HepG2 (cell line): ENCODE measurements around the gene C1QTNF12. TPM values are rescaled to one million over a fixed set of nuclear protein-coding genes. Genes with fewer than 3 reads are reported as not detected.
A peak's percentile ranks its signal among the peaks of the same experiment; 100 is the strongest.

Experiments used
- ATAC-seq: fragments of 200-7000 bp; cut with Tn5 transposase; 3 replicates; pipeline ENCODE4 v1.9.1; 2020; ENCODE audit warnings: mild to moderate bottlenecking, moderate library complexity
- BruUV-seq: library from RNA; stranded (reverse); fragments of 400-500 nt; replicated peaks from 2 replicates; lab custom pipeline; 2021; lab: Mats Ljungman, UMichigan
- CTCF ChIA-PET: fragments of 300-600 bp; formaldehyde crosslinking; extraction: SDS; loops from one replicate; lab custom pipeline; 2021; ENCODE audit warnings: low total read pairs, inconsistent platforms, low intra/inter-chr PET ratio; lab: Yijun Ruan, JAX
- POLR2A ChIA-PET: fragments of 350-600 bp; sonication (Branson Sonifier 250); formaldehyde crosslinking; loops from one replicate; lab custom pipeline; 2020; ENCODE audit warnings: antibody characterized with exemption, inconsistent platforms; lab: Yijun Ruan, JAX
- DNase-seq: peaks from one replicate; pipeline ENCODE4 v3.0.0-alpha.2; 2015; ENCODE audit warnings: low spot score
- FAIRE-seq: peaks from 3 replicates; lab custom pipeline; 2011; peaks lifted over from hg19 to GRCh38; lab: Jason Lieb, UNC
- H2AFZ ChIP-seq: one replicate; pipeline ENCODE4 v1.6.1; 2011; ENCODE audit warnings: low read length, inconsistent platforms
- H3K27ac ChIP-seq: fragments of 300-600 bp; 3 replicates; pipeline ENCODE4 v1.8.0; 2011; ENCODE audit warnings: mixed run types, mild to moderate bottlenecking, mixed read lengths, low read length, inconsistent platforms; ENCODE audit not compliant: insufficient read depth; ENCODE audit errors: extremely low read length
- H3K27me3 ChIP-seq, 2 experiments: fragments of 200-600 bp in 1 of 2; 2 replicates in 1 of 2; 3 replicates in 1 of 2; pipeline versions ENCODE4 v1.6.0 to v1.8.0; 2011; ENCODE audit warnings: low read length in 2 of 2, mild to moderate bottlenecking in 2 of 2, moderate library complexity in 2 of 2, inconsistent platforms in 1 of 2; ENCODE audit not compliant: insufficient read depth in 2 of 2, control insufficient read depth in 1 of 2
- H3K36me3 ChIP-seq, 2 experiments: fragments of 200-600 bp in 1 of 2; replicated peaks in 1 of 2; 2 replicates in 1 of 2; 3 replicates in 1 of 2; pipeline versions ENCODE4 v1.5.1 to v1.8.0; 2011; ENCODE audit warnings: low read length in 2 of 2, inconsistent platforms in 1 of 2; ENCODE audit not compliant: insufficient read depth in 2 of 2, control insufficient read depth in 1 of 2
- H3K4me1 ChIP-seq: 2 replicates; pipeline ENCODE4 v1.5.1; 2012; ENCODE audit warnings: low read length, inconsistent platforms; ENCODE audit not compliant: insufficient read depth
- H3K4me2 ChIP-seq: 2 replicates; pipeline ENCODE4 v1.6.0; 2011; ENCODE audit warnings: low read depth, low read length, inconsistent platforms
- H3K4me3 ChIP-seq, 3 experiments: fragments of 200-600 bp in 1 of 3; sonication (generic), shearing (Covaris generic) in 1 of 3; replicated peaks in 1 of 3; 2 replicates each; pipeline ENCODE4 v1.5.1; 2011 to 2016; ENCODE audit warnings: low read length in 3 of 3, inconsistent platforms in 2 of 3, low read depth in 2 of 3, mild to moderate bottlenecking in 2 of 3, control low read depth in 1 of 3, mixed read lengths in 1 of 3; ENCODE audit not compliant: insufficient read depth in 1 of 3
- H3K79me2 ChIP-seq: one replicate; pipeline ENCODE4 v1.6.1; 2011; ENCODE audit warnings: low read length, inconsistent platforms; ENCODE audit not compliant: insufficient read depth
- H3K9ac ChIP-seq: 2 replicates; pipeline ENCODE4 v1.6.0; 2011; ENCODE audit warnings: mild to moderate bottlenecking, low read depth, low read length, inconsistent platforms; ENCODE audit not compliant: insufficient read depth
- H3K9me3 ChIP-seq: 2 replicates; pipeline ENCODE4 v1.5.1; 2012; ENCODE audit warnings: mild to moderate bottlenecking, low read length
- H4K20me1 ChIP-seq: 2 replicates; pipeline ENCODE4 v1.6.0; 2011; ENCODE audit warnings: inconsistent platforms, mild to moderate bottlenecking, low read length, moderate library complexity; ENCODE audit not compliant: insufficient read depth
- AGO1 ChIP-seq: fragments of 200-400 bp; formaldehyde crosslinking; IDR thresholded peaks from 2 replicates; pipeline ENCODE4 v1.6.1; 2017; ENCODE audit warnings: mild to moderate bottlenecking, low read depth, low read length, moderate library complexity; ENCODE audit not compliant: poor library complexity, severe bottlenecking
- GTF3A ChIP-seq: sonication (generic); formaldehyde crosslinking; conservative IDR thresholded peaks from 2 replicates; pipeline ENCODE4 v1.4.0; 2020; ENCODE audit warnings: mild to moderate bottlenecking, missing genetic modification reagents
- SP4 ChIP-seq: sonication (generic); formaldehyde crosslinking; IDR thresholded peaks from 2 replicates; pipeline ENCODE4 v1.8.1; 2023; ENCODE audit warnings: mild to moderate bottlenecking, missing genetic modification reagents
- ZNF329 ChIP-seq: sonication (generic); formaldehyde crosslinking; IDR thresholded peaks from 2 replicates; pipeline ENCODE4 v1.9.0; 2021; ENCODE audit warnings: low read depth, mild to moderate bottlenecking, missing genetic modification reagents
- WGBS: methylation state at CpG from one replicate; pipeline ENCODE4 v1.1.6; 2017; ENCODE audit warnings: low lambda C conversion rate; 5-methylcytosine and 5-hydroxymethylcytosine counted together
- in situ Hi-C: cut with HindIII; loops from 2 replicates; pipeline ENCODE4 v1.10.0; 2017; ENCODE audit warnings: low pct_unique_long_range_greater_than_20kb; ENCODE audit not compliant: extremely low pct_ligation_motif_present
- intact Hi-C: fragments of 100-400 bp; cut with micrococcal nuclease; formaldehyde crosslinking; loops from one replicate; pipeline ENCODE4 v1.10.0; 2022; ENCODE audit not compliant: unreplicated experiment
- polyA plus RNA-seq, 8 experiments: library from polyadenylated mRNA; depleted of rRNA in 3 of 8; stranded (reverse) in 7 of 8; unstranded in 1 of 8; fragments of >200 nt; fragmentation: Illumina TruSeq in 4 of 8; extraction: Trizol in 4 of 8; gene quantifications; 2 replicates each; pipeline versions ENCODE4 v1.2.1 to v1.2.3, GENCODE V29; 2011 to 2016; ENCODE audit warnings: low read depth in 4 of 8, missing spikeins in 1 of 8, mixed read lengths in 1 of 8; ENCODE audit not compliant: insufficient read depth in 1 of 8
- total RNA-seq, 5 experiments: library from RNA; depleted of rRNA; stranded (reverse); fragments of >200 nt; fragmentation: Illumina TruSeq; extraction: Trizol; gene quantifications; 2 replicates each; pipeline ENCODE4 v1.2.3, GENCODE V29; 2016; ENCODE audit warnings: low read depth in 1 of 5
- TF ChIP-seq, protein P1 (sequence below): sonication (generic); formaldehyde crosslinking; IDR thresholded peaks from 2 replicates; pipeline ENCODE4 v1.9.0; 2021; ENCODE audit warnings: missing genetic modification reagents, mild to moderate bottlenecking, borderline replicate concordance
- TF ChIP-seq, protein P2 (sequence below): sonication (generic); formaldehyde crosslinking; IDR thresholded peaks from 2 replicates; pipeline ENCODE4 v1.4.0; 2020; ENCODE audit warnings: missing genetic modification reagents, borderline replicate concordance
- TF ChIP-seq, protein P3 (sequence below): sonication (generic); formaldehyde crosslinking; IDR thresholded peaks from 2 replicates; pipeline ENCODE4 v1.4.0; 2020; ENCODE audit warnings: missing genetic modification reagents

C1QTNF12 gene
- total and polyA plus RNA-seq, 2 of the 13 experiments (the other 11 are each of a cell fraction or from before 2014, with no cell fraction given) = 0.18 to 0.64 TPM

DNA sequence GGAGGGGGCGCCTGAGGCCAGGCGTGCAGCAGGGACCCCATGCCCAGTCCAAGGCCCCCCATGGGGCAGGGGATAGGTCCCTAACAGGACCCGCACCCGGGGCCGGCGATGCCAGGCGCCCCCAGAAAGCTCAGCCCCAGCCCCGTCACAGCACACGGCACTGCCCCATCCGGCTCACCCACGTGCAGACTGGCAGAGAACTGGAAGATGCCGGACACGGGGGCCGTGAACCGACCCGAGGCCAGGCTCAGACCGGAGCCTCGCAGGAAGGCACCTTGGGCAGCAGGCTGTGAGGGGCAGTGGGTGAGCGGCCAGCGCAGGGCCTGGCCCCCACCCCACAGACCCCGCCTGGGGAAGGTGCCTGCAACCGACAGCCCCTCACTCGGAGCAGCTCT, 3.3 kb downstream of the C1QTNF12 start:
- Histone ChIP-seq H3K36me3 (no peaks in the 10 kb centered on the region), H3K4me1 (peaks cover 37% of the 10 kb centered on the region), H3K4me3 (no peak overlapping the region), H3K27ac (no peak overlapping the region), H3K9ac (no peak overlapping the region), H3K9me3 (no peaks in the 10 kb centered on the region), H3K79me2 (no peaks in the 10 kb centered on the region), H4K20me1 (no peaks in the 10 kb centered on the region), H3K4me2 (no peak overlapping the region), H2AFZ (no peak overlapping the region), H3K27me3 (no peaks in the 10 kb centered on the region)
- CTCF ChIA-PET = no interaction called here
- intact Hi-C loops = no loop called here
- in situ Hi-C loops = no loop called here
- ATAC-seq = no peak
- POLR2A ChIA-PET = no interaction called here
- FAIRE-seq = no peak
- TF ChIP-seq AGO1 (peak; percentile 8), GTF3A (CRISPR knock-in tag) (no peak)
- no TSS peak for BruUV-seq
- WGBS = 96% methylated on average over 5 of the region's 23 CpGs
- DNase-seq = no peak

DNA sequence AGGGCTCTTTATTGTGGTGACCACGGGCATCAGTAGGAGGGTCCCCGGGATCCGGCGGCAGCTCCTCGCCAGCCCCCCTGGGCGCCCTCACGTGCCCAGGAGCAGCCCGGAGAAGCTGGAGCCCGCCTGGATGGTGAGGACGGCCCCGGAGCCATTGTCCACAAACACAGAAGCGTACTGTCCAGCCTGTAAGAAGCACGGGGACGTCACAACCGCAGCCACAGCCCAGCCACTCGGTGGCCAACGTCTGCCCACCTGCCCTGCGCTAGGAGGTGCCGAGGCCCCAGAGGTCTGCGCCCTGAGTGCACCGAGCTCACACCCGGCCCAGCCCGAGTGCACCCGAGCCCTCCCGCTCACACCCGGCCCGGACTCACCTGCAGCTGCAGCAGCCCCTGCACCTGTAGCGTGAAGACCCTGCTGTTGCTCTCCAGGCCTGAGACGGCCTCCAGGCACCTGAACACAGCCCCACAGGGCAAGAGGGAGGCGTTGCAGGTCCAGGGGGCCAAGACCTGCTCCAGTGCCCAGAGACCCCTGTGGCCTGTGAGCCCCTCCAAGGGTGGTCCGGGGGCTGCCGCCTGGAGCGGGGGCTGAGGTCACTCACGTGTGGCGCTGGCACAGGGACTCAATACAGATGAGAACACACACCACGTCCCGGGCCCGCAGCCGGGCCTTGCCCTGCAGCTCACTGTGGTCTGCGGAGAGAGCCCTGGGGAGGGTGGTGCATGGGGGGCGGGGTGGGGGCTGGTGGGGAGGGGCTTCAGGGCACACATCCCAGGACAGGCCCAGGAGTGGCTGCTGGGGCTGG, 3.9 kb downstream of the C1QTNF12 start:
- ATAC-seq (no peak), FAIRE-seq (no peak), DNase-seq (no peak)
- in situ Hi-C loops = no loop called here
- intact Hi-C loops = no loop called here
- Histone ChIP-seq H3K27ac (no peak overlapping the region), H2AFZ (no peak overlapping the region), H4K20me1 (no peaks in the 10 kb centered on the region), H3K4me2 (no peak overlapping the region), H3K4me3 (no peak overlapping the region), H3K4me1 (peaks cover 43% of the 10 kb centered on the region), H3K79me2 (no peaks in the 10 kb centered on the region), H3K9ac (no peak overlapping the region), H3K27me3 (no peaks in the 10 kb centered on the region), H3K9me3 (no peaks in the 10 kb centered on the region), H3K36me3 (no peaks in the 10 kb centered on the region)
- CTCF ChIA-PET = no interaction called here
- POLR2A ChIA-PET = no interaction called here
- TF ChIP-seq, protein P1, sequence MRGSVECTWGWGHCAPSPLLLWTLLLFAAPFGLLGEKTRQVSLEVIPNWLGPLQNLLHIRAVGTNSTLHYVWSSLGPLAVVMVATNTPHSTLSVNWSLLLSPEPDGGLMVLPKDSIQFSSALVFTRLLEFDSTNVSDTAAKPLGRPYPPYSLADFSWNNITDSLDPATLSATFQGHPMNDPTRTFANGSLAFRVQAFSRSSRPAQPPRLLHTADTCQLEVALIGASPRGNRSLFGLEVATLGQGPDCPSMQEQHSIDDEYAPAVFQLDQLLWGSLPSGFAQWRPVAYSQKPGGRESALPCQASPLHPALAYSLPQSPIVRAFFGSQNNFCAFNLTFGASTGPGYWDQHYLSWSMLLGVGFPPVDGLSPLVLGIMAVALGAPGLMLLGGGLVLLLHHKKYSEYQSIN (CRISPR knock-in tag) = no peak
- no peak for TF ChIP-seq ZNF329 (CRISPR knock-in tag)
- TF ChIP-seq, protein P2, sequence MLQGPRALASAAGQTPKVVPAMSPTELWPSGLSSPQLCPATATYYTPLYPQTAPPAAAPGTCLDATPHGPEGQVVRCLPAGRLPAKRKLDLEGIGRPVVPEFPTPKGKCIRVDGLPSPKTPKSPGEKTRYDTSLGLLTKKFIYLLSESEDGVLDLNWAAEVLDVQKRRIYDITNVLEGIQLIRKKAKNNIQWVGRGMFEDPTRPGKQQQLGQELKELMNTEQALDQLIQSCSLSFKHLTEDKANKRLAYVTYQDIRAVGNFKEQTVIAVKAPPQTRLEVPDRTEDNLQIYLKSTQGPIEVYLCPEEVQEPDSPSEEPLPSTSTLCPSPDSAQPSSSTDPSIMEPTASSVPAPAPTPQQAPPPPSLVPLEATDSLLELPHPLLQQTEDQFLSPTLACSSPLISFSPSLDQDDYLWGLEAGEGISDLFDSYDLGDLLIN = no peak
- TF ChIP-seq, protein P3, sequence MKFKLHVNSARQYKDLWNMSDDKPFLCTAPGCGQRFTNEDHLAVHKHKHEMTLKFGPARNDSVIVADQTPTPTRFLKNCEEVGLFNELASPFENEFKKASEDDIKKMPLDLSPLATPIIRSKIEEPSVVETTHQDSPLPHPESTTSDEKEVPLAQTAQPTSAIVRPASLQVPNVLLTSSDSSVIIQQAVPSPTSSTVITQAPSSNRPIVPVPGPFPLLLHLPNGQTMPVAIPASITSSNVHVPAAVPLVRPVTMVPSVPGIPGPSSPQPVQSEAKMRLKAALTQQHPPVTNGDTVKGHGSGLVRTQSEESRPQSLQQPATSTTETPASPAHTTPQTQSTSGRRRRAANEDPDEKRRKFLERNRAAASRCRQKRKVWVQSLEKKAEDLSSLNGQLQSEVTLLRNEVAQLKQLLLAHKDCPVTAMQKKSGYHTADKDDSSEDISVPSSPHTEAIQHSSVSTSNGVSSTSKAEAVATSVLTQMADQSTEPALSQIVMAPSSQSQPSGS (CRISPR knock-in tag) = no peak
- no peak for TF ChIP-seq SP4
- WGBS = 70% methylated on average over 6 of the region's 41 CpGs
- BruUV-seq = no TSS peak
